NB4 (cell line): ENCODE data around the gene ERCC2.

Experiments used
- CTCF ChIP-seq: IDR thresholded peaks from one replicate; pipeline ENCODE4 v1.5.1; 2012; ENCODE audit warnings: low read depth, low read length
- MYC ChIP-seq: IDR thresholded peaks from 2 replicates; pipeline ENCODE4 v1.6.1; 2011; ENCODE audit warnings: low read depth, low read length
- POLR2A ChIP-seq: IDR thresholded peaks from 2 replicates; pipeline ENCODE4 v1.6.1; 2011; ENCODE audit warnings: mild to moderate bottlenecking; ENCODE audit not compliant: insufficient read length; ENCODE audit errors: extremely low read depth

- TF ChIP-seq CTCF (no peak), POLR2A (no peak), MYC (no peak)
Measured at GRCh38 chr19:45303269-45304060, 66.9 kb downstream of the ERCC2 start.
